Activated CD4-positive, alpha-beta T cell treated with anti-CD3 and anti-CD28 coated beads, Interleukin-2, amount 10 ng/mL, durations not matched to agents 24 days and 14 days (primary cell): ENCODE measurements around the gene EDARADD. TPM values are rescaled to one million over a fixed set of nuclear protein-coding genes. Genes with fewer than 3 reads are reported as not detected.

Source experiments
- DNase-seq: peaks from one replicate; pipeline ENCODE4 v3.0.0; 2022
- H3K27ac Mint-ChIP-seq: one replicate; pipeline ENCODE4 v1.8.0; 2022; ENCODE audit warnings: mild to moderate bottlenecking, mixed read lengths
- H3K27me3 Mint-ChIP-seq: one replicate; pipeline ENCODE4 v1.8.0; 2022; ENCODE audit warnings: mixed read lengths
- H3K36me3 Mint-ChIP-seq: one replicate; pipeline ENCODE4 v1.8.0; 2022; ENCODE audit warnings: low read depth, mild to moderate bottlenecking, mixed read lengths
- H3K4me1 Mint-ChIP-seq: one replicate; pipeline ENCODE4 v1.8.0; 2021; ENCODE audit warnings: mixed read lengths
- H3K4me3 Mint-ChIP-seq: one replicate; pipeline ENCODE4 v1.8.0; 2022; ENCODE audit warnings: mild to moderate bottlenecking, moderate library complexity, mixed read lengths
- H3K9me3 Mint-ChIP-seq: one replicate; pipeline ENCODE4 v1.8.0; 2021; ENCODE audit warnings: mixed read lengths
- intact Hi-C: fragments of 100-400 bp; cut with micrococcal nuclease; formaldehyde crosslinking; loops from one replicate; pipeline ENCODE4 v1.15.1; 2023
- total RNA-seq: library from RNA; stranded (reverse); gene quantifications from 2 replicates; pipeline ENCODE4 v1.2.3, GENCODE V29; 2022

The EDARADD gene
- total RNA-seq, 1 donor from 2014 or later = 32.6 TPM

- Mint-ChIP-seq H3K9me3 (no peaks in the 10 kb centered on the region), H3K4me3 (no peak overlapping the region), H3K27me3 (peaks cover 14% of the 10 kb centered on the region), H3K27ac (no peak overlapping the region), H3K36me3 (peaks cover 20% of the 10 kb centered on the region), H3K4me1 (peaks cover 40% of the 10 kb centered on the region)
- intact Hi-C loops = loop anchor here (5.0 to 10.0 kb wide), 3 partner anchors 124 to 524 kb away; partner anchors contain the start of gene LGALS8
- no peak for DNase-seq
Observed at GRCh38 chr1:236398538-236398937, 4.5 kb downstream of the EDARADD start.

- H3K4me3 Mint-ChIP-seq = no peak overlapping the region
- no peaks in the 10 kb centered on the region for H3K9me3 Mint-ChIP-seq
- H3K4me1 Mint-ChIP-seq = peaks cover 29% of the 10 kb centered on the region
- H3K27ac Mint-ChIP-seq = no peak overlapping the region
- intact Hi-C loops = no loop called here
- peaks cover 11% of the 10 kb centered on the region for H3K27me3 Mint-ChIP-seq
- DNase-seq = no peak
- H3K36me3 Mint-ChIP-seq = peaks cover 18% of the 10 kb centered on the region
Observed at GRCh38 chr1:236400061-236400603, 6.0 kb downstream of the EDARADD start.

GRCh38 chr1:236401698-236402097, 7.6 kb downstream of the EDARADD start:
- Mint-ChIP-seq H3K27me3 (peaks cover 5% of the 10 kb centered on the region), H3K27ac (no peak overlapping the region), H3K4me1 (peaks cover 21% of the 10 kb centered on the region), H3K36me3 (peaks cover 15% of the 10 kb centered on the region), H3K4me3 (no peak overlapping the region), H3K9me3 (no peaks in the 10 kb centered on the region)
- intact Hi-C loops = no loop called here
- no peak for DNase-seq

GRCh38 chr1:236403905-236404696, 10.0 kb downstream of the EDARADD start:
- no peak overlapping the region for H3K27ac Mint-ChIP-seq
- no peak for DNase-seq
- H3K36me3 Mint-ChIP-seq = peaks cover 10% of the 10 kb centered on the region
- H3K4me1 Mint-ChIP-seq = peaks cover 7% of the 10 kb centered on the region
- H3K27me3 Mint-ChIP-seq = no peaks in the 10 kb centered on the region
- no peaks in the 10 kb centered on the region for H3K9me3 Mint-ChIP-seq
- H3K4me3 Mint-ChIP-seq = no peak overlapping the region
- intact Hi-C loops = no loop called here

- Mint-ChIP-seq H3K4me3 (no peak overlapping the region), H3K27me3 (no peaks in the 10 kb centered on the region), H3K36me3 (peaks cover 11% of the 10 kb centered on the region), H3K27ac (no peak overlapping the region), H3K9me3 (no peaks in the 10 kb centered on the region), H3K4me1 (no peaks in the 10 kb centered on the region)
- intact Hi-C loops = no loop called here
- DNase-seq = no peak
Observed at GRCh38 chr1:236407059-236407458, 13.0 kb downstream of the EDARADD start.

GRCh38 chr1:236413688-236414087, 19.6 kb downstream of the EDARADD start:
- H3K36me3 Mint-ChIP-seq = peaks cover 24% of the 10 kb centered on the region

GRCh38 chr1:236416165-236416564, 22.1 kb downstream of the EDARADD start:
- Mint-ChIP-seq H3K27ac (peak overlapping the region; percentile 64), H3K36me3 (peaks cover 24% of the 10 kb centered on the region), H3K9me3 (no peaks in the 10 kb centered on the region), H3K4me1 (peaks cover 7% of the 10 kb centered on the region), H3K4me3 (peak overlapping the region; percentile 59), H3K27me3 (no peaks in the 10 kb centered on the region)
- intact Hi-C loops = loop anchor here (2.0 kb wide), 1 partner anchor 19 kb away; no protein-coding TSS in a partner anchor
- DNase-seq = peak; percentile 73

More at GRCh38 chr1:236413688-236414087, 19.6 kb downstream of the EDARADD start:
- no peaks in the 10 kb centered on the region for H3K9me3 Mint-ChIP-seq
- H3K27me3 Mint-ChIP-seq = no peaks in the 10 kb centered on the region
- no peak overlapping the region for H3K27ac Mint-ChIP-seq
- DNase-seq = no peak
- intact Hi-C loops = no loop called here
- H3K4me3 Mint-ChIP-seq = no peak overlapping the region
- H3K4me1 Mint-ChIP-seq = peaks cover 7% of the 10 kb centered on the region

GRCh38 chr1:236417336-236417735, 23.2 kb downstream of the EDARADD start:
- H3K4me3 Mint-ChIP-seq = no peak overlapping the region
- intact Hi-C loops = loop anchor here (2.0 kb wide), 1 partner anchor 21 kb away; no protein-coding TSS in a partner anchor
- peaks cover 22% of the 10 kb centered on the region for H3K36me3 Mint-ChIP-seq
- H3K4me1 Mint-ChIP-seq = peaks cover 7% of the 10 kb centered on the region
- H3K27me3 Mint-ChIP-seq = no peaks in the 10 kb centered on the region
- H3K27ac Mint-ChIP-seq = no peak overlapping the region
- no peaks in the 10 kb centered on the region for H3K9me3 Mint-ChIP-seq
- DNase-seq = no peak

- H3K4me3 Mint-ChIP-seq = no peak overlapping the region
- intact Hi-C loops = no loop called here
- no peak overlapping the region for H3K27ac Mint-ChIP-seq
- no peak for DNase-seq
- peaks cover 22% of the 10 kb centered on the region for H3K36me3 Mint-ChIP-seq
- H3K4me1 Mint-ChIP-seq = peaks cover 10% of the 10 kb centered on the region
- H3K9me3 Mint-ChIP-seq = no peaks in the 10 kb centered on the region
- no peaks in the 10 kb centered on the region for H3K27me3 Mint-ChIP-seq
Observed at GRCh38 chr1:236419502-236419901, 25.4 kb downstream of the EDARADD start.

GRCh38 chr1:236421022-236421421, 26.9 kb downstream of the EDARADD start:
- Mint-ChIP-seq H3K27me3 (no peaks in the 10 kb centered on the region), H3K36me3 (peaks cover 18% of the 10 kb centered on the region), H3K9me3 (no peaks in the 10 kb centered on the region), H3K4me3 (no peak overlapping the region), H3K4me1 (peaks cover 15% of the 10 kb centered on the region), H3K27ac (peak overlapping the region; percentile 20)
- intact Hi-C loops = no loop called here
- no peak for DNase-seq

- intact Hi-C loops = no loop called here
- peaks cover 14% of the 10 kb centered on the region for H3K4me1 Mint-ChIP-seq
- H3K36me3 Mint-ChIP-seq = peaks cover 15% of the 10 kb centered on the region
- H3K4me3 Mint-ChIP-seq = no peak overlapping the region
- no peaks in the 10 kb centered on the region for H3K9me3 Mint-ChIP-seq
- no peaks in the 10 kb centered on the region for H3K27me3 Mint-ChIP-seq
- DNase-seq = no peak
- peak overlapping the region; percentile 52 for H3K27ac Mint-ChIP-seq
Observed at GRCh38 chr1:236421850-236422516, 27.9 kb downstream of the EDARADD start.

GRCh38 chr1:236422517-236422876, 28.4 kb downstream of the EDARADD start:
- Mint-ChIP-seq H3K27ac (no peak overlapping the region), H3K9me3 (no peaks in the 10 kb centered on the region), H3K4me1 (peaks cover 14% of the 10 kb centered on the region), H3K4me3 (no peak overlapping the region), H3K36me3 (peaks cover 15% of the 10 kb centered on the region), H3K27me3 (no peaks in the 10 kb centered on the region)
- intact Hi-C loops = no loop called here
- no peak for DNase-seq

- H3K4me1 Mint-ChIP-seq = peaks cover 14% of the 10 kb centered on the region
- peaks cover 19% of the 10 kb centered on the region for H3K36me3 Mint-ChIP-seq
- no peak overlapping the region for H3K27ac Mint-ChIP-seq
- H3K27me3 Mint-ChIP-seq = no peaks in the 10 kb centered on the region
- H3K9me3 Mint-ChIP-seq = no peaks in the 10 kb centered on the region
- no peak overlapping the region for H3K4me3 Mint-ChIP-seq
- intact Hi-C loops = no loop called here
- peak; percentile 74 for DNase-seq
Observed at GRCh38 chr1:236425031-236425663, 31.1 kb downstream of the EDARADD start.

- peaks cover 14% of the 10 kb centered on the region for H3K4me1 Mint-ChIP-seq
- H3K36me3 Mint-ChIP-seq = peaks cover 19% of the 10 kb centered on the region
Observed at GRCh38 chr1:236426215-236426614, 32.1 kb downstream of the EDARADD start.

More at GRCh38 chr1:236426215-236426614, 32.1 kb downstream of the EDARADD start:
- Mint-ChIP-seq H3K27ac (peak overlapping the region; percentile 4), H3K27me3 (no peaks in the 10 kb centered on the region), H3K9me3 (no peaks in the 10 kb centered on the region), H3K4me3 (no peak overlapping the region)
- DNase-seq = no peak
- intact Hi-C loops = no loop called here
